Inferior parietal cortex (tissue), 1 donor: ENCODE measurements around the gene UNG.
"Not testable (repeated sequence)": the region's sequence is repeated elsewhere in the genome, so short reads cannot be mapped to it uniquely, and the experiment has no call there.

Experiments
- DNase-seq: peaks from one replicate; pipeline ENCODE4 v3.0.0-alpha.2; 2016; ENCODE audit errors: extremely low spot score

UNG gene

DNA sequence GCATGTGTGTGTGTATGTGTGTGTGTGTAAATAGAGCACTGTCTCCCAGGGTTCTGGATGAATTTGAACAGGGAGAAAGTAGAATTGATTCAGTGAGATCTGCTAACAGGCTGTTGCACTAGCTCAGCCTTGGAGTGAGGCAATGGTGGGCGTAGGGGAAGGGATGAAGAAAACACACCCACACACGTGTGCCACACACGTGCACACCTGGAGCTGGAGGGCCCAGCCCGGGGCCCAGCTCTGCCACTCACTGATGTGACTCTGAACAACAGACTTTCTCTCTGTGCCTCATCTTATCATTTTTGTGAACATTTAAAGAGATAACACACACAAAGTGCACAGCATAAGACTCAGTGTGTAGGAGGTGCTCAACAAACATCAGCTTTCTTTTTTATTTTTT is 23.2 kb downstream of the UNG start:
- no peak for DNase-seq

DNA sequence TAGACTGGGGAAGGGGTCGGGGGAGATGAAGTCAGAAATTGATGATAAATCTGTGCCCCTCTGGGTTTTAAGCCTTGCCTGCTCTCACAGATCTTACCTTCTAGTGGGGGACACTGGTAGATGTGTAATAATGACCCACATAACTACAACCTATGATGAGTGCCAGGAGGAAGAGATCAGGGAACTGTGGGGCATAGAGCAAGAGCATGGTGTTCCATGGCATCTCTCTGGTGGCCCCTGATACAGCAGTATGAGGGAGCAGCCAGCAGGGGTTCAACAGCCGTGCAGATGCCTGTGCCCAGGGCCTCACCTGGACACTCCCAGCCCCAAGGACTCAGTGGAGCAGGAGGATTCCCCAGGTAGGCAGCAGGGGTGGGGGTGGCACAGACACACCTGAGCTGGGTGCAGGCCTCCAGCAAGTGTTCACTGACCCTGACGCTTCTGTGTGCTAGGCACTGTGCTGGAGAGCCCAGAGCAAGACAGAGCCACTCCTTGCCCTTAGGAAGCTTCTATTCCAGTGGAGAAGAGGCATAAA is 24.0 kb downstream of the UNG start:
- DNase-seq = no peak

DNA sequence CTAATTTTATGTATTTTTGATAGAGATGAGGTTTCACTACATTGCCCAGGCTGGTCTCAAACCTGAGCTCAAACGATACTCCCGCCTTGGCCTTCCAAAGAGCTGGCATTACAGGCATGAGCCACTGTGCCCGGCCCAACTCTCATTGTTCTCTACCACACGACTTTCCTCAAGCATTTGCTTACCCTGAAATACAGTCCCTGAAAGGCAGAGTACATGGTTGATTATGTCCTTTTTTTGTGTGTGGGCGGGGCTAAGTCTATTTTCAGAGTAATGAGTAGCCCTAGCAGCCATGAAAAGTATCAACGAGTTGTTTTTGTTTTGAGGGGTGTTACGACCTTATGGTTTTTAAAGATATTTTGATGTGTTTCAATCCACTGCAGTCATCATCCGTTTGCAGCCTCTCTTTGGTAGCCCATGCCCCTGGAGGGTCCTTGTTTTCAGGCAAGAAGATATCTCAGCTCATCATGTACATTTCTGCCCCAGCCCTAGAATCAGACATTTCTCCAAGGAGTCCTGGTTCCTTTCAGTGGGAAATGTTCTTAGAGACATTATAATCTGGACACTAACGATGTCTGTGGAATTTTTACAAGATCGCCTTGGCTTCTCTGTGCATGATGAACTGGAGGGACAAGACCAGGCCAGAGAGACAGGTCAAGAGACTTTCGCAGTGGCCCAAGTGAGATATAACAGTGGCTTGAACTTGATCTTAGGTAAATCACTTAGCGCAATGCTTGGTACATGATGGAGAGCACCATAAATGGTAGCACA is 27.7 kb downstream of the UNG start:
- no peak for DNase-seq

- DNase-seq = no peak
Measured at GRCh38 chr12:109125791-109126190, 28.4 kb downstream of the UNG start.

- no peak for DNase-seq
Measured at GRCh38 chr12:109126784-109127183, 29.4 kb downstream of the UNG start.

DNA sequence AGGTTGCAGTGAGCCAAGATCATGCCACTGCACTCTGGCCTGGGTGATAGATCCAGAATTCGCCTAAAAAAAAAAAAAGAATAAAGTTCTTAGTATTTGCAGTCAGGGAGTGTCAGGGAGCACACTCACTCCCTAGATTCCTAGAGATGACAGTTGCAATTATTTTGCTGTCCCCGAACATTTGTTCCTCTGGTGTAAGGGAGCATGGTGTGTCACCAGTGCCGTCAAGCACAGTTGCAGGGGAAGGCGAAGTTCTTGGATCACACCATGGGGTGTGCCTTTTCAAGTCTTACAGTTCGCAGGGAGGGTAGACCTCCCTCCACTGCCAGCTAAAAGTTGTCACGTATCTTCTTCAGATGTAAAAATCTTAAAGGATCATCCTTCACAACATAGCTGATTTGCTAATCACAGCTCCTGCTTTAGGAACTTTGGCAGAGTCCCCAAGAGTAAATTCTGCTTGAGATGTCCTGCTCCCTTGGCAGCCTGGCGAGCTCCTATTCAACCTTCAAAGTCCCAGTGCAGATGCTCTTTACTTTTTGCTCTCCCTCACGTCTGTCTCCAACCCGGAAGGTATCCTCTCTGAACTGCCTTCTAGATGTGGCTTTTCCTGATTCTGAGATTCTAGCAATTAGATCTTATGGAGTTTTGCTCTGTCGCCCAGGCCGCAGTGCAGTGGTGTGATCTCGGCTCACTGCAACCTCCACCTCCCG is 30.3 kb downstream of the UNG start:
- no peak for DNase-seq

DNA sequence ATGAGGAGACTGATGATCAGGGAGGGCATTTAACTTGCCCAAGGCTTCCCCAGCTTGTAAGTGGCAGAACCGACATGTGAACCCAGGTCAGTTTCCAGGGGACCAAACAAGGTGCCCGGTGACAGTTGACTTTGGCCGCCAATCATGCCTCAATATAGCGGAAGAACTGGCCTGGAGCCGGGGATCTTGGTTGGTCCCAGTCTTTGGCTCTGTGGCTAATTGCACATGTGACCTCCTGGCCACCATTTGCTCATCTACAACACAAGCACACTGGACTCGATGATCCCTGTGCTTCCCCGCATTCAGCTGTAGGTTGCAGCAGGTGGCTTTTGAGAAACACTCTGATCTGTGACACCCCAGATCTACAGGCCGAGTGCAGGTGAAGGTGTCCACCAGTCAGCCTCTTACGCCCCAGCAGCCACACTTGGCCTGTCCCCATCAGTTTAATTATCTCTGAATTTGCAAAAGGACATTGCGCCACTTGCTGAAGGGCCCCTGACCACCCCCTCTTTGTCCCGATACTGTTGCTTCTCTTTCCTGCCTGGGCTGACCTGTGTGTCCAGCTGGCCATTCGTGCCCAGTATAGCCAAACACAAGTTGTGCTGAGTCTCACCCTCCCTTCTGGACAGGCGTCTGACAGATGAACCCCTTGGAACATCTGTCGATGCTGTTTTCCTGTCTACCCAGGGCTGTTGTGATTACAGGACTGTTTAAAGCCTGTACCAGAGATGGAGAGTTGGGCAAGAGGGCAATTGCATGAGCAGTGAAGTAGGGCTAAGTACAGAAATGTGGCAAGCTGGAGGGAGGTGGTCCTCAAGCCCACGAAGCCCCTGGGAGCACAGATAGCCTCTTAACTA is 33.1 kb downstream of the UNG start:
- no peak for DNase-seq

- DNase-seq = no peak
Measured at GRCh38 chr12:109131154-109132050, 34.0 kb downstream of the UNG start.

DNA sequence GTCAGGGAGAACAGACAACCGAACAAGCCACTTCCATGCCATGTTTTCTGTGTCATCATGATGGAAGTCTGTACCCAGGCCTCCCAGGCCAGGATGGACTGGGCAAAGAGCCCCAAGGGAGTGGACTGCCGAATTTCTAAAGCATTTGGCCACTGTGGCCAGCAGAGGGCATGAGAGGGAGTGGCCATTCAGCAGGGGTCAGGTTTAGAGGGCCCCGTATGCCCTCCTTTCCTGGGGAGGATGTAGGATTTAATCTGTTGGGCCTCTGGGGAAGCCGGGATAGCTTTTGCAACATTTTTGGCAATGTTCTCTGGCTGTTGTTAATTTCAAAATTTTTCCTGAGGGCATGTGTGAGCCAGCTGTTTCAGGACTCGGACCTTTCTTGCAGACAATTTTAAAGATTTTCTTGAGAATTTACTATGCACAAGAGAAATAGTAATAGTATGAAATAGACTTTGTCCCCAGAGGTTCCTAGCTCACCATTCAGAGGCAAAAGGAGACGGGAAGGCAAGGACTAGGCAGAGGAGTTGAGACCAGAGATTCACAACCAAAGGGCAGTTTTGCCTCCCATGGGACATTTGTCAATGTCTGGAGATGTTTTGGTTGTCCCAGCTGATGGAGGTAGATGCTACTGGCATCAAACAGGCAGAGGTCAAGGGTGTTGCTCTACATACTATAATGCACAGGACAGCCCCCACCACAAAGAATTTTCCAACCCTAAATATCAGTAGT is 37.0 kb downstream of the UNG start:
- DNase-seq = no peak

DNA sequence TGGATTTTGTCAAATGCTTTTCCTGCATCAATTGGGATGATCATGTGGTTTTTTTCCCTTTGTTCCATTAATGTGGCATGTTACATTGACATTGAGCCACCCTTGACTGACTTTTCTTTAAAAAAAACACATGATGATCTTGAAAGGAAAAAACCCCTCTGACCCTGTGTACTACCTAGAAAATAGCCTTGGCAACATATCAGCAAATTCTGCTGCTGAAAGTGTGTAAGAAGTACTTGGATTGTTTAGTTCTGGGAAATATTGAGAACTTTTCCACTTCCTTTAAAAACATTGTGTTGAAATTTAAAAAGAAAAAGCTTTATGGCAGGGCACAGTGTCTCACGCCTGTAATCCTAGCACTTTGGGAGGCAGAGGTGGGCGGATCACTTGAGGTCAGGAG is 39.7 kb downstream of the UNG start:
- no peak for DNase-seq

DNA sequence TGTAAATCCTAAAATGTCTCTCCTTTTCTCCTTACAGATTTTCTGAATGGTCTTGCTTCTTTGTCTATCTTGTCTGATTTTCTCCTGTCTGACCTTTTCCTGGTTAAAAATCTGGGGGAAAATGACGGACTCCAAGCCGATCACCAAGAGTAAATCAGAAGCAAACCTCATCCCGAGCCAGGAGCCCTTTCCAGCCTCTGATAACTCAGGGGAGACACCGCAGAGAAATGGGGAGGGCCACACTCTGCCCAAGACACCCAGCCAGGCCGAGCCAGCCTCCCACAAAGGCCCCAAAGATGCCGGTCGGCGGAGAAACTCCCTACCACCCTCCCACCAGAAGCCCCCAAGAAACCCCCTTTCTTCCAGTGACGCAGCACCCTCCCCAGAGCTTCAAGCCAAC is 42.0 kb downstream of the UNG start:
- DNase-seq = no peak

DNA sequence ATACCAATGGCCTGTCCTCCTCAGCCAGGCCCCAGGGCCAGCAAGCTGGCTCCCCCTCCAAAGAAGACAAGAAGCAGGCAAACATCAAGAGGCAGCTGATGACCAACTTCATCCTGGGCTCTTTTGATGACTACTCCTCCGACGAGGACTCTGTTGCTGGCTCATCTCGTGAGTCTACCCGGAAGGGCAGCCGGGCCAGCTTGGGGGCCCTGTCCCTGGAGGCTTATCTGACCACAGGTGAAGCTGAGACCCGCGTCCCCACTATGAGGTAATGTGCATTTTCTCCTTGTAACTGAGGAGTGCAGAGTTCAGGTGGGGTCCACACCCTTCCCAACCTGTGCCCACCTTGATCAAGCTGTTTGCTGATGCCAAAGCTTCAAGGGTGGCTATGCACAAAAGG is 42.4 kb downstream of the UNG start:
- DNase-seq = no peak

DNA sequence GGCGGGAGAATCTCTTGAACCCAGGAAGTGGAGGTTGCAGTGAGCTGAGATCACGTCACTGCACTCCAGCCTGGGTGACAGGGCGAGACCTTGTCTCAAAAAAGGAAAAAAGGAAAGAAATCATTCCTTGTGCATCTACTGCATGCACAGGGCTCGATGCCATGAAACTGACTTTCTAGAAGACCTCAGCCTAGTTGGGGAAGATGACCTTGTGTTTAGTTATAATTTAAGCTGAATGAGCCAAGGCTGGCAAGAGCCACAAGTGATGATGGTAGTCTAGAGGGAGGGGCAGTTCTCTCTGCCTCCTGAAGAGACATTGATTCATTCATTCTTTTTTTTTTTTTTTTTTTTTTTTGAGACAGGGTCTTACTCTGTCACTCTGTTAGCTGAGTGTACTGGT is 43.2 kb downstream of the UNG start:
- DNase-seq = no peak

- DNase-seq = no peak
Measured at GRCh38 chr12:109144224-109144623, 46.8 kb downstream of the UNG start.

GRCh38 chr12:109147126-109147525 is 49.7 kb downstream of the UNG start:
- DNase-seq = not testable (repeated sequence)

DNA sequence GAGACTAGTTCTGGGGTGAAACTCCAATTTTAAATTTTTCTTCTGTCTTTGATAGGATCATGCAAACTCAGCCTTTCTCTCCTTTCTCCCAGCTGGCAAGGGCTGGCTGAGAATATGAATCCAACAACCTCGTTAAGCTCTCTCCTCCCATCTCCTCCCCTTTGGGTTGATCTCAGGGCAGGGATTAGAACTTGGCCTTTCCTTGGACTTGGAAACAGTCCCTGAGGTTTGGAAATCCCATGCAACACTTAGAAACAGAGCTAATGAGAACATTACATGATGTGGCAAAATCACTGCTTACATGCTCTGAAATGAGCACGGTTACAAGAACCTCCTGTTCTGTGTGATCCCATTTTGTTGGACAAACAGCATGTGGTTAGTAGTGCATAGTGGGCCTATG is 50.6 kb downstream of the UNG start:
- DNase-seq = no peak

DNA sequence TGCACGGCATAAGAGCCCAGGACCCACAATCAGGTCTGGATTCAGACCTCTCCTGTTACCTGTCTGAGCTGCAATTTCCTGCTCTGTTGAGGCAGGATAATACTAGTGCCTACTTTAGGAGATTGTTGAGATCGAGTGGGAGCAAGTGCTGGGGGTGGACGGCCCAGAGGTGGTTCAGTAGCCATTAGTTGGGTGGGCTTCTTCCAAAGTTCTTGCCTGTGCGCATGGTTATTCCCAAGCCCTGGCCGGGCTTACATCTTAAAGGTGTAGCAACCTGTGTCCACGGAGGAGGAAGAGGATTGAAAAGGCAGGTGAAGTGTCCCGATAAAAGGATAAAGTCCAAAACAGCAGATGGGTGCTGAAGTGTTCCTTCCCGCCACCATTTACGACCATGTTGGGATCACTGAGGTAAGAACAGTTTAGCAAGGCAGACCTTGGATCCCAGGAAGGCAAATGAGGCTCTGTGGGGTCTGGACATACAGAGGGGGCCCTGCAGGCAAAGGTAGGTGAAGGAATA is 52.8 kb downstream of the UNG start:
- DNase-seq = no peak

DNA sequence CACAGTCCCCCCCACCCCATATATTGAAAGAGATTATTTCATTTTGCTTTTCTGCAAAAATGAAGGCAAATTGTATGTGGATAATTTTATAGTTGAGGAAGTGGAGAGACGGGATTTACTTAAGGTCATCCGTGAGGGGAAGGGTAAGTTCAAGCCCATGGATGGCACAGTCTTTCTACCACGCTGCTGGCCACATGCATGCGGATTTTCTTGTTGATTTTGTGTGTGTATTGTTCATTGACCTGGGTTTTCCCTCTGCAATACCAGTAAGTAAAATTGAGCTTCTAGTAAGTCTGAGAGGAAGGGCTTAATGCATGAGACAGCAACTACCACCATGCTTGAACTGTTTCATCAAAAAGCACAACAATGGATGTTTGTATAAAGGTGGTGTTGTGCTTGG is 54.1 kb downstream of the UNG start:
- no peak for DNase-seq

- DNase-seq = no peak
Measured at GRCh38 chr12:109153821-109154441, 56.5 kb downstream of the UNG start.
